HepG2 (cell line): ENCODE measurements around the gene DIPK1C. TPM values are rescaled to one million over a fixed set of nuclear protein-coding genes. Genes with fewer than 3 reads are reported as not detected.

Experiments
- ATAC-seq: fragments of 200-7000 bp; cut with Tn5 transposase; 3 replicates; pipeline ENCODE4 v1.9.1; 2020; ENCODE audit warnings: mild to moderate bottlenecking, moderate library complexity
- BruUV-seq: library from RNA; stranded (reverse); fragments of 400-500 nt; replicated peaks from 2 replicates; lab custom pipeline; 2021; lab: Mats Ljungman, UMichigan
- CTCF ChIA-PET: fragments of 300-600 bp; formaldehyde crosslinking; extraction: SDS; loops from one replicate; lab custom pipeline; 2021; ENCODE audit warnings: low total read pairs, inconsistent platforms, low intra/inter-chr PET ratio; lab: Yijun Ruan, JAX
- POLR2A ChIA-PET: fragments of 350-600 bp; sonication (Branson Sonifier 250); formaldehyde crosslinking; loops from one replicate; lab custom pipeline; 2020; ENCODE audit warnings: antibody characterized with exemption, inconsistent platforms; lab: Yijun Ruan, JAX
- DNase-seq: peaks from one replicate; pipeline ENCODE4 v3.0.0-alpha.2; 2015; ENCODE audit warnings: low spot score
- FAIRE-seq: peaks from 3 replicates; lab custom pipeline; 2011; peaks lifted over from hg19 to GRCh38; lab: Jason Lieb, UNC
- H2AFZ ChIP-seq: one replicate; pipeline ENCODE4 v1.6.1; 2011; ENCODE audit warnings: low read length, inconsistent platforms
- H3K27ac ChIP-seq: fragments of 300-600 bp; 3 replicates; pipeline ENCODE4 v1.8.0; 2011; ENCODE audit warnings: mixed run types, mild to moderate bottlenecking, mixed read lengths, low read length, inconsistent platforms; ENCODE audit not compliant: insufficient read depth; ENCODE audit errors: extremely low read length
- H3K27me3 ChIP-seq, 2 experiments: fragments of 200-600 bp in 1 of 2; 2 replicates in 1 of 2; 3 replicates in 1 of 2; pipeline versions ENCODE4 v1.6.0 to v1.8.0; 2011; ENCODE audit warnings: low read length in 2 of 2, mild to moderate bottlenecking in 2 of 2, moderate library complexity in 2 of 2, inconsistent platforms in 1 of 2; ENCODE audit not compliant: insufficient read depth in 2 of 2, control insufficient read depth in 1 of 2
- H3K36me3 ChIP-seq, 2 experiments: fragments of 200-600 bp in 1 of 2; replicated peaks in 1 of 2; 2 replicates in 1 of 2; 3 replicates in 1 of 2; pipeline versions ENCODE4 v1.5.1 to v1.8.0; 2011; ENCODE audit warnings: low read length in 2 of 2, inconsistent platforms in 1 of 2; ENCODE audit not compliant: insufficient read depth in 2 of 2, control insufficient read depth in 1 of 2
- H3K4me1 ChIP-seq: 2 replicates; pipeline ENCODE4 v1.5.1; 2012; ENCODE audit warnings: low read length, inconsistent platforms; ENCODE audit not compliant: insufficient read depth
- H3K4me2 ChIP-seq: 2 replicates; pipeline ENCODE4 v1.6.0; 2011; ENCODE audit warnings: low read depth, low read length, inconsistent platforms
- H3K4me3 ChIP-seq, 3 experiments: fragments of 200-600 bp in 1 of 3; sonication (generic), shearing (Covaris generic) in 1 of 3; replicated peaks in 1 of 3; 2 replicates each; pipeline ENCODE4 v1.5.1; 2011 to 2016; ENCODE audit warnings: low read length in 3 of 3, inconsistent platforms in 2 of 3, low read depth in 2 of 3, mild to moderate bottlenecking in 2 of 3, control low read depth in 1 of 3, mixed read lengths in 1 of 3; ENCODE audit not compliant: insufficient read depth in 1 of 3
- H3K79me2 ChIP-seq: one replicate; pipeline ENCODE4 v1.6.1; 2011; ENCODE audit warnings: low read length, inconsistent platforms; ENCODE audit not compliant: insufficient read depth
- H3K9ac ChIP-seq: 2 replicates; pipeline ENCODE4 v1.6.0; 2011; ENCODE audit warnings: mild to moderate bottlenecking, low read depth, low read length, inconsistent platforms; ENCODE audit not compliant: insufficient read depth
- H3K9me3 ChIP-seq: 2 replicates; pipeline ENCODE4 v1.5.1; 2012; ENCODE audit warnings: mild to moderate bottlenecking, low read length
- H4K20me1 ChIP-seq: 2 replicates; pipeline ENCODE4 v1.6.0; 2011; ENCODE audit warnings: inconsistent platforms, mild to moderate bottlenecking, low read length, moderate library complexity; ENCODE audit not compliant: insufficient read depth
- TP53 ChIP-seq: sonication (generic); formaldehyde crosslinking; conservative IDR thresholded peaks from 2 replicates; pipeline ENCODE4 v1.4.0; 2020; ENCODE audit warnings: missing genetic modification reagents
- ZBTB42 ChIP-seq: sonication (generic); formaldehyde crosslinking; IDR thresholded peaks from 2 replicates; pipeline ENCODE4 v1.5.0; 2020; ENCODE audit warnings: mild to moderate bottlenecking, missing genetic modification reagents
- ZNF138 ChIP-seq: sonication (generic); formaldehyde crosslinking; IDR thresholded peaks from 2 replicates; pipeline ENCODE4 v1.5.0; 2020; ENCODE audit warnings: mild to moderate bottlenecking, low read depth, missing genetic modification reagents
- ZNF607 ChIP-seq: sonication (generic); formaldehyde crosslinking; IDR thresholded peaks from 2 replicates; pipeline ENCODE4 v1.5.1; 2020; ENCODE audit warnings: missing genetic modification reagents, mild to moderate bottlenecking, borderline replicate concordance
- WGBS: methylation state at CpG from one replicate; pipeline ENCODE4 v1.1.6; 2017; ENCODE audit warnings: low lambda C conversion rate; 5-methylcytosine and 5-hydroxymethylcytosine counted together
- in situ Hi-C: cut with HindIII; loops from 2 replicates; pipeline ENCODE4 v1.10.0; 2017; ENCODE audit warnings: low pct_unique_long_range_greater_than_20kb; ENCODE audit not compliant: extremely low pct_ligation_motif_present
- intact Hi-C: fragments of 100-400 bp; cut with micrococcal nuclease; formaldehyde crosslinking; loops from one replicate; pipeline ENCODE4 v1.10.0; 2022; ENCODE audit not compliant: unreplicated experiment
- polyA plus RNA-seq, 8 experiments: library from polyadenylated mRNA; depleted of rRNA in 3 of 8; stranded (reverse) in 7 of 8; unstranded in 1 of 8; fragments of >200 nt; fragmentation: Illumina TruSeq in 4 of 8; extraction: Trizol in 4 of 8; gene quantifications; 2 replicates each; pipeline versions ENCODE4 v1.2.1 to v1.2.3, GENCODE V29; 2011 to 2016; ENCODE audit warnings: low read depth in 4 of 8, missing spikeins in 1 of 8, mixed read lengths in 1 of 8; ENCODE audit not compliant: insufficient read depth in 1 of 8
- total RNA-seq, 5 experiments: library from RNA; depleted of rRNA; stranded (reverse); fragments of >200 nt; fragmentation: Illumina TruSeq; extraction: Trizol; gene quantifications; 2 replicates each; pipeline ENCODE4 v1.2.3, GENCODE V29; 2016; ENCODE audit warnings: low read depth in 1 of 5
- TF ChIP-seq, protein P1 (sequence below): sonication (generic); formaldehyde crosslinking; IDR thresholded peaks from 2 replicates; pipeline ENCODE4 v1.4.0; 2020; ENCODE audit warnings: mild to moderate bottlenecking, missing genetic modification reagents
- TF ChIP-seq, protein P2 (sequence below): sonication (generic); formaldehyde crosslinking; IDR thresholded peaks from 2 replicates; pipeline ENCODE4 v1.5.0; 2020; ENCODE audit warnings: missing genetic modification reagents
- TF ChIP-seq, protein P3 (sequence below): sonication (generic); formaldehyde crosslinking; IDR thresholded peaks from 2 replicates; pipeline ENCODE4 v1.5.0; 2020; ENCODE audit warnings: missing genetic modification reagents, mild to moderate bottlenecking, borderline replicate concordance

The DIPK1C gene
- total and polyA plus RNA-seq, 2 of the 13 experiments (the other 11 are each of a cell fraction or from before 2014, with no cell fraction given): 1.8 TPM; not detected in 1

DNA sequence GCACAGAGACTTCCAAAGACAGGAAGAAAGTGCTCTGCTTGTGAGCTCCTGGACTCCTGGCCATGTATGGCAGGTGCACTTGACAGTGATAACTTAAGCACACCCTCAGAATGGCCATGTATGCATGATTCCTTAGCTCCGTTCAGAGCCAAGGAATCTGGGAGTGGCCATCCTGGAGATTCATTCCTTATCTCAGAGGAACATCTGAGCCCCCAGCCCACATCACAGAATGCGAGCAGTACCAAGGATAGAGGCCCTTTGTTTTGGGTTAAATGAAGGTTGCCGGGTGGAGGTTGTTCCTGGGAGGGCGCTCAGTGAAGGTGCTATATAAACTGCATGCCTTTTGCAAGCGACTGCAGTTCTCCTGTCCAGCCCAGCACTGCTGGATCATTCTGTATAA, 26.9 kb downstream of the DIPK1C start:
- DNase-seq: no peak
- Histone ChIP-seq H3K9ac (no peak overlapping the region), H4K20me1 (no peaks in the 10 kb centered on the region), H3K4me2 (no peak overlapping the region), H3K27ac (no peak overlapping the region), H3K9me3 (no peaks in the 10 kb centered on the region), H3K4me1 (no peaks in the 10 kb centered on the region), H3K36me3 (no peaks in the 10 kb centered on the region), H3K27me3 (peaks cover 0 to 34% of the 10 kb centered on the region in 2 experiments; a peak in 2 of 5 replicates), H3K4me3 (no peak overlapping the region), H2AFZ (no peak overlapping the region), H3K79me2 (no peaks in the 10 kb centered on the region)
- in situ Hi-C loops (no loop called here), intact Hi-C loops (no loop called here)
- ChIA-PET POLR2A (no interaction called here), CTCF (no interaction called here)
- ATAC-seq: no peak
- whole genome bisulfite sequencing: 44% methylated on average over 4 of the region's 5 CpGs
- no peak for FAIRE-seq
- no TSS peak for BruUV-seq
- TF ChIP-seq ZNF607 (CRISPR knock-in tag): no peak
- no peak for TF ChIP-seq TP53 (CRISPR knock-in tag)
- TF ChIP-seq, protein P1, sequence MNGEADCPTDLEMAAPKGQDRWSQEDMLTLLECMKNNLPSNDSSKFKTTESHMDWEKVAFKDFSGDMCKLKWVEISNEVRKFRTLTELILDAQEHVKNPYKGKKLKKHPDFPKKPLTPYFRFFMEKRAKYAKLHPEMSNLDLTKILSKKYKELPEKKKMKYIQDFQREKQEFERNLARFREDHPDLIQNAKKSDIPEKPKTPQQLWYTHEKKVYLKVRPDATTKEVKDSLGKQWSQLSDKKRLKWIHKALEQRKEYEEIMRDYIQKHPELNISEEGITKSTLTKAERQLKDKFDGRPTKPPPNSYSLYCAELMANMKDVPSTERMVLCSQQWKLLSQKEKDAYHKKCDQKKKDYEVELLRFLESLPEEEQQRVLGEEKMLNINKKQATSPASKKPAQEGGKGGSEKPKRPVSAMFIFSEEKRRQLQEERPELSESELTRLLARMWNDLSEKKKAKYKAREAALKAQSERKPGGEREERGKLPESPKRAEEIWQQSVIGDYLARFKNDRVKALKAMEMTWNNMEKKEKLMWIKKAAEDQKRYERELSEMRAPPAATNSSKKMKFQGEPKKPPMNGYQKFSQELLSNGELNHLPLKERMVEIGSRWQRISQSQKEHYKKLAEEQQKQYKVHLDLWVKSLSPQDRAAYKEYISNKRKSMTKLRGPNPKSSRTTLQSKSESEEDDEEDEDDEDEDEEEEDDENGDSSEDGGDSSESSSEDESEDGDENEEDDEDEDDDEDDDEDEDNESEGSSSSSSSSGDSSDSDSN (CRISPR knock-in tag): no peak
- TF ChIP-seq, protein P2, sequence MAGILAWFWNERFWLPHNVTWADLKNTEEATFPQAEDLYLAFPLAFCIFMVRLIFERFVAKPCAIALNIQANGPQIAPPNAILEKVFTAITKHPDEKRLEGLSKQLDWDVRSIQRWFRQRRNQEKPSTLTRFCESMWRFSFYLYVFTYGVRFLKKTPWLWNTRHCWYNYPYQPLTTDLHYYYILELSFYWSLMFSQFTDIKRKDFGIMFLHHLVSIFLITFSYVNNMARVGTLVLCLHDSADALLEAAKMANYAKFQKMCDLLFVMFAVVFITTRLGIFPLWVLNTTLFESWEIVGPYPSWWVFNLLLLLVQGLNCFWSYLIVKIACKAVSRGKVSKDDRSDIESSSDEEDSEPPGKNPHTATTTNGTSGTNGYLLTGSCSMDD: no peak
- TF ChIP-seq, protein P3, sequence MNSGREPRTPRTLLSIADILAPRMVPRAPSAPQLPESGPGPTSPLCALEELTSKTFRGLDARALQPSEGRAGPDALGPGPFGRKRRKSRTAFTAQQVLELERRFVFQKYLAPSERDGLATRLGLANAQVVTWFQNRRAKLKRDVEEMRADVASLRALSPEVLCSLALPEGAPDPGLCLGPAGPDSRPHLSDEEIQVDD: no peak
- TF ChIP-seq ZNF138 (CRISPR knock-in tag): no peak
- TF ChIP-seq ZBTB42 (CRISPR knock-in tag): no peak
